NOMO-1 (cell line): ENCODE measurements around the gene ADAMTS6.

ENCODE experiments used
- DNase-seq, 2 experiments: peaks; one replicate each; lab custom pipeline; 2025; ENCODE audit not compliant: unreplicated experiment in 2 of 2; lab: John Stamatoyannopoulos, UW

Gene ADAMTS6

GRCh38 chr5:65292196-65292595 is 189.5 kb downstream of the ADAMTS6 start:
- no peak for DNase-seq

GRCh38 chr5:65290677-65291076 is 191.0 kb downstream of the ADAMTS6 start:
- no peak for DNase-seq

- DNase-seq, result no peak
Observed at GRCh38 chr5:65288657-65289056, 193.1 kb downstream of the ADAMTS6 start.

- no peak for DNase-seq
Observed at GRCh38 chr5:65279603-65280002, 202.1 kb downstream of the ADAMTS6 start.

- DNase-seq, result no peak
Observed at GRCh38 chr5:65276178-65276890, 205.4 kb downstream of the ADAMTS6 start.

- DNase-seq, result no peak
Observed at GRCh38 chr5:65271906-65272305, 209.8 kb downstream of the ADAMTS6 start.

- no peak for DNase-seq
Observed at GRCh38 chr5:65268525-65268924, 213.2 kb downstream of the ADAMTS6 start.

- DNase-seq, result no peak
Observed at GRCh38 chr5:65264420-65264819, 217.3 kb downstream of the ADAMTS6 start.

- DNase-seq, result no peak
Observed at GRCh38 chr5:65263321-65263720, 218.4 kb downstream of the ADAMTS6 start.

- no peak for DNase-seq
Observed at GRCh38 chr5:65262649-65263059, 219.1 kb downstream of the ADAMTS6 start.

- DNase-seq, result no peak
Observed at GRCh38 chr5:65262096-65262495, 219.6 kb downstream of the ADAMTS6 start.

GRCh38 chr5:65261499-65261898 is 220.2 kb downstream of the ADAMTS6 start:
- no peak for DNase-seq

- no peak for DNase-seq
Observed at GRCh38 chr5:65255294-65255693, 226.4 kb downstream of the ADAMTS6 start.

GRCh38 chr5:65252977-65253376 is 228.7 kb downstream of the ADAMTS6 start:
- DNase-seq, result no peak

- DNase-seq, result no peak
Observed at GRCh38 chr5:65248896-65249295, 232.8 kb downstream of the ADAMTS6 start.

GRCh38 chr5:65247594-65247993 is 234.1 kb downstream of the ADAMTS6 start:
- no peak for DNase-seq

GRCh38 chr5:65246741-65247140 is 235.0 kb downstream of the ADAMTS6 start:
- no peak for DNase-seq

GRCh38 chr5:65244031-65244430 is 237.7 kb downstream of the ADAMTS6 start:
- DNase-seq, result no peak

GRCh38 chr5:65243161-65243560 is 238.6 kb downstream of the ADAMTS6 start:
- no peak for DNase-seq

GRCh38 chr5:65229841-65230240 is 251.9 kb downstream of the ADAMTS6 start:
- no peak for DNase-seq

- DNase-seq, result no peak
Observed at GRCh38 chr5:65213921-65214525, 267.7 kb downstream of the ADAMTS6 start.

GRCh38 chr5:65209341-65209740 is 272.4 kb downstream of the ADAMTS6 start:
- DNase-seq, result no peak

- DNase-seq, result no peak
Observed at GRCh38 chr5:65204966-65205365, 276.8 kb downstream of the ADAMTS6 start.
